K562 (cell line): ENCODE data around the gene DIS3L2.

Experiments used
- FOXJ3 ChIP-seq: sonication (generic); formaldehyde crosslinking; IDR thresholded peaks from 2 replicates; pipeline ENCODE4 v1.4.0; 2020; ENCODE audit warnings: mild to moderate bottlenecking, missing genetic modification reagents
- JUNB ChIP-seq: fragments of 450-650 bp; formaldehyde crosslinking; conservative IDR thresholded peaks from 2 replicates; pipeline ENCODE4 v1.4.0; 2020; ENCODE audit warnings: mild to moderate bottlenecking
- KAT2B ChIP-seq: IDR thresholded peaks from one replicate; pipeline ENCODE4 v1.6.1; 2012; ENCODE audit warnings: low read depth, mild to moderate bottlenecking, control low read depth, inconsistent platforms, low read length, moderate library complexity
- PCBP2 ChIP-seq: fragments of 200-400 bp; formaldehyde crosslinking; IDR thresholded peaks from 2 replicates; pipeline ENCODE4 v1.6.1; 2018; ENCODE audit warnings: low read length, low read depth, mild to moderate bottlenecking, moderate library complexity; ENCODE audit not compliant: poor library complexity, severe bottlenecking
- ZNF695 ChIP-seq: fragments of 450-650 bp; formaldehyde crosslinking; IDR thresholded peaks from 2 replicates; pipeline ENCODE4 v1.4.0; 2020; ENCODE audit warnings: mild to moderate bottlenecking, moderate library complexity
- TF ChIP-seq, protein P1 (sequence below): sonication (generic); formaldehyde crosslinking; IDR thresholded peaks from 2 replicates; pipeline ENCODE4 v1.8.1; 2023; ENCODE audit warnings: missing genetic modification reagents, mild to moderate bottlenecking, borderline replicate concordance
- TF ChIP-seq, protein P2 (sequence below), 3 experiments: IDR thresholded peaks in 2 of 3; conservative IDR thresholded peaks in 1 of 3; 2 replicates each; pipeline ENCODE4 v1.5.1; 2011 to 2012; ENCODE audit warnings: low read length in 3 of 3, mild to moderate bottlenecking in 3 of 3, control low read depth in 2 of 3, improper control_type of control experiment in 1 of 3, inconsistent platforms in 1 of 3, low read depth in 1 of 3, mixed read lengths in 1 of 3, moderate library complexity in 1 of 3; ENCODE audit not compliant: insufficient read depth in 2 of 3

DNA sequence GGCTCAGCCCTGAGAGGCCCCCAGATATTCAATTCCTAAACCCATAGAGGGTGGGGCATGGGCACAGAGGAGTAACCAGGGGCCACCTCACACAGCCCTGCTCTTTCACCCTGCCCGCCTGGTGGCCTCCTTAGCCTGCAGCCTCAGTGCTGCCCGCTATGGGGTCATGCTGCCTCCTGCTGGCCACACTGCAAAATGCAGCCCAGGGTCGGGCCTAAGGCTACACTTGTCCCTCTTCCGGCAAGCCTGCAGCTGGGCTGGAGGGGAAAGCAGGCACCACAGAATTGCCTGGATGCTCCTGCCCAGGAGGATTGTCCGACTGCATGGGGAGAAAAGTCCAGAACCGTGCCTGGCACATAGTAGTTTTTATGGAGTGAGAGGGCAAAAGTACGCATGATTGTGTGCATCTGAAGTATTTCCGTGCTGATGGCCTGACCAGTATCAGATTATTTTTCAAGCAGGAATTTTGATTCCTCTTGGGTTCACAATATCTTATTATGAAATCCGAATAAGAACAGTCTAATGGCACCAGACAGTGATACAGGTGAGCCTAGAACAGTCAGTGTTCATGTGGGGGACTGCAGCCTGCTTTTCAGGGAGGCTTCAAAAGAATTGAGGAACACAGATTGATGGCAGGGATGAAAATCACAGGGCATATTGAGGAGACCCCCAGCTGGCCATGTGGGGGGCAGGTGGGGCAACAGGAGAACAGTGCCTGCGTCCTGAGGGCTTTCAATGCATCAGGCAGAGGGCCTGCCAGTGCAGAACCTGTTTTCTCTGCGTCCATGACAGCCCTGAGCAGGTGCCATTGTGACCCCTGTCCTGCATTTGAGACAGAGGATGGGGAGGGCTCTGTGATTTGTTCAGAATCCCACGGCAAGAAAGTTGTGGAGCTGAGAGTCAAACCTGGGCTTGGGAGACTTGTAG, 365.9 kb downstream of the DIS3L2 start:
- TF ChIP-seq FOXJ3 (CRISPR knock-in tag): no peak
- TF ChIP-seq JUNB (CRISPR knock-in tag): no peak
- TF ChIP-seq PCBP2: no peak
- TF ChIP-seq, protein P1, sequence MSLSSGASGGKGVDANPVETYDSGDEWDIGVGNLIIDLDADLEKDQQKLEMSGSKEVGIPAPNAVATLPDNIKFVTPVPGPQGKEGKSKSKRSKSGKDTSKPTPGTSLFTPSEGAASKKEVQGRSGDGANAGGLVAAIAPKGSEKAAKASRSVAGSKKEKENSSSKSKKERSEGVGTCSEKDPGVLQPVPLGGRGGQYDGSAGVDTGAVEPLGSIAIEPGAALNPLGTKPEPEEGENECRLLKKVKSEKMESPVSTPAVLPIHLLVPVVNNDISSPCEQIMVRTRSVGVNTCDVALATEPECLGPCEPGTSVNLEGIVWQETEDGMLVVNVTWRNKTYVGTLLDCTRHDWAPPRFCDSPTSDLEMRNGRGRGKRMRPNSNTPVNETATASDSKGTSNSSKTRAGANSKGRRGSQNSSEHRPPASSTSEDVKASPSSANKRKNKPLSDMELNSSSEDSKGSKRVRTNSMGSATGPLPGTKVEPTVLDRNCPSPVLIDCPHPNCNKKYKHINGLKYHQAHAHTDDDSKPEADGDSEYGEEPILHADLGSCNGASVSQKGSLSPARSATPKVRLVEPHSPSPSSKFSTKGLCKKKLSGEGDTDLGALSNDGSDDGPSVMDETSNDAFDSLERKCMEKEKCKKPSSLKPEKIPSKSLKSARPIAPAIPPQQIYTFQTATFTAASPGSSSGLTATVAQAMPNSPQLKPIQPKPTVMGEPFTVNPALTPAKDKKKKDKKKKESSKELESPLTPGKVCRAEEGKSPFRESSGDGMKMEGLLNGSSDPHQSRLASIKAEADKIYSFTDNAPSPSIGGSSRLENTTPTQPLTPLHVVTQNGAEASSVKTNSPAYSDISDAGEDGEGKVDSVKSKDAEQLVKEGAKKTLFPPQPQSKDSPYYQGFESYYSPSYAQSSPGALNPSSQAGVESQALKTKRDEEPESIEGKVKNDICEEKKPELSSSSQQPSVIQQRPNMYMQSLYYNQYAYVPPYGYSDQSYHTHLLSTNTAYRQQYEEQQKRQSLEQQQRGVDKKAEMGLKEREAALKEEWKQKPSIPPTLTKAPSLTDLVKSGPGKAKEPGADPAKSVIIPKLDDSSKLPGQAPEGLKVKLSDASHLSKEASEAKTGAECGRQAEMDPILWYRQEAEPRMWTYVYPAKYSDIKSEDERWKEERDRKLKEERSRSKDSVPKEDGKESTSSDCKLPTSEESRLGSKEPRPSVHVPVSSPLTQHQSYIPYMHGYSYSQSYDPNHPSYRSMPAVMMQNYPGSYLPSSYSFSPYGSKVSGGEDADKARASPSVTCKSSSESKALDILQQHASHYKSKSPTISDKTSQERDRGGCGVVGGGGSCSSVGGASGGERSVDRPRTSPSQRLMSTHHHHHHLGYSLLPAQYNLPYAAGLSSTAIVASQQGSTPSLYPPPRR (CRISPR knock-in tag): no peak
- no peak for TF ChIP-seq ZNF695
- TF ChIP-seq, protein P2, sequence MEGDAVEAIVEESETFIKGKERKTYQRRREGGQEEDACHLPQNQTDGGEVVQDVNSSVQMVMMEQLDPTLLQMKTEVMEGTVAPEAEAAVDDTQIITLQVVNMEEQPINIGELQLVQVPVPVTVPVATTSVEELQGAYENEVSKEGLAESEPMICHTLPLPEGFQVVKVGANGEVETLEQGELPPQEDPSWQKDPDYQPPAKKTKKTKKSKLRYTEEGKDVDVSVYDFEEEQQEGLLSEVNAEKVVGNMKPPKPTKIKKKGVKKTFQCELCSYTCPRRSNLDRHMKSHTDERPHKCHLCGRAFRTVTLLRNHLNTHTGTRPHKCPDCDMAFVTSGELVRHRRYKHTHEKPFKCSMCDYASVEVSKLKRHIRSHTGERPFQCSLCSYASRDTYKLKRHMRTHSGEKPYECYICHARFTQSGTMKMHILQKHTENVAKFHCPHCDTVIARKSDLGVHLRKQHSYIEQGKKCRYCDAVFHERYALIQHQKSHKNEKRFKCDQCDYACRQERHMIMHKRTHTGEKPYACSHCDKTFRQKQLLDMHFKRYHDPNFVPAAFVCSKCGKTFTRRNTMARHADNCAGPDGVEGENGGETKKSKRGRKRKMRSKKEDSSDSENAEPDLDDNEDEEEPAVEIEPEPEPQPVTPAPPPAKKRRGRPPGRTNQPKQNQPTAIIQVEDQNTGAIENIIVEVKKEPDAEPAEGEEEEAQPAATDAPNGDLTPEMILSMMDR (IDR thresholded peaks at IDR 0.05 in 2 of 3, conservative IDR thresholded peaks at IDR 0.05 in 1 of 3; ENCODE audit: insufficient read depth in 2 of 3, low read depth in 1 of 3, low read length in 3 of 3): peak; percentile 72 to 90 (median 73)
- no peak for TF ChIP-seq KAT2B
